ENCODE results near the gene OPN4.
"Not testable (repeated sequence)": the region's sequence is repeated elsewhere in the genome, so short reads cannot be mapped to it uniquely, and the experiment has no call there.

OPN4 gene

GRCh38 chr10:86614853-86615252 is 39.5 kb upstream of the OPN4 start:
- H3K27ac ChIP-seq (replicated peaks), result no peak overlapping the region
- H3K27me3 ChIP-seq (ENCODE audit: insufficient read depth, poor library complexity, severe bottlenecking), result no peaks in the 10 kb centered on the region
- TF ChIP-seq POLR2AphosphoS5 (IDR thresholded peaks at IDR 0.05; ENCODE audit: low read depth) (no peak), GABPA (IDR thresholded peaks at IDR 0.05; ENCODE audit: low read depth) (no peak), SPI1 (IDR thresholded peaks at IDR 0.05; ENCODE audit: borderline replicate concordance, low read depth) (no peak), CTCF (IDR thresholded peaks at IDR 0.05; ENCODE audit: insufficient read depth, low read length) (no peak), REST (IDR thresholded peaks at IDR 0.05; ENCODE audit: insufficient replicate concordance, low read depth) (no peak)
- no peak for DNase-seq (ENCODE audit: low read depth in 1 of 2, low spot score in 1 of 2)
- no peak overlapping the region for H3K4me3 ChIP-seq (replicated peaks; ENCODE audit: insufficient read depth, low read length)

GRCh38 chr10:86617278-86617677 is 37.1 kb upstream of the OPN4 start:
- H3K27ac ChIP-seq (replicated peaks); H3K27me3 ChIP-seq (ENCODE audit: insufficient read depth, poor library complexity, severe bottlenecking); H3K4me3 ChIP-seq (replicated peaks; ENCODE audit: insufficient read depth, low read length): not testable (repeated sequence)

GRCh38 chr10:86628311-86628710 is 26.0 kb upstream of the OPN4 start:
- TF ChIP-seq SPI1 (IDR thresholded peaks at IDR 0.05; ENCODE audit: borderline replicate concordance, low read depth) (no peak), GABPA (IDR thresholded peaks at IDR 0.05; ENCODE audit: low read depth) (no peak), CTCF (IDR thresholded peaks at IDR 0.05; ENCODE audit: insufficient read depth, low read length) (no peak), REST (IDR thresholded peaks at IDR 0.05; ENCODE audit: insufficient replicate concordance, low read depth) (no peak), POLR2AphosphoS5 (IDR thresholded peaks at IDR 0.05; ENCODE audit: low read depth) (no peak)
- DNase-seq (ENCODE audit: low read depth in 1 of 2, low spot score in 1 of 2), result no peak
- Histone ChIP-seq H3K4me3 (replicated peaks; ENCODE audit: insufficient read depth, low read length) (no peak overlapping the region), H3K27ac (replicated peaks) (no peak overlapping the region), H3K27me3 (ENCODE audit: insufficient read depth, poor library complexity, severe bottlenecking) (peaks cover 8% of the 10 kb centered on the region)

More at GRCh38 chr10:86617278-86617677, 37.1 kb upstream of the OPN4 start:
- not testable (repeated sequence) for DNase-seq (ENCODE audit: low read depth in 1 of 2, low spot score in 1 of 2)

- no peak for DNase-seq (ENCODE audit: low read depth in 1 of 2, low spot score in 1 of 2)
- peaks cover 3% of the 10 kb centered on the region for H3K27me3 ChIP-seq (ENCODE audit: insufficient read depth, poor library complexity, severe bottlenecking)
- H3K4me3 ChIP-seq (replicated peaks; ENCODE audit: insufficient read depth, low read length), result no peak overlapping the region
- TF ChIP-seq SPI1 (IDR thresholded peaks at IDR 0.05; ENCODE audit: borderline replicate concordance, low read depth) (no peak), REST (IDR thresholded peaks at IDR 0.05; ENCODE audit: insufficient replicate concordance, low read depth) (no peak), POLR2AphosphoS5 (IDR thresholded peaks at IDR 0.05; ENCODE audit: low read depth) (no peak), CTCF (IDR thresholded peaks at IDR 0.05; ENCODE audit: insufficient read depth, low read length) (no peak), GABPA (IDR thresholded peaks at IDR 0.05; ENCODE audit: low read depth) (no peak)
- no peak overlapping the region for H3K27ac ChIP-seq (replicated peaks)
These were observed 24.3 kb upstream of the OPN4 start for GRCh38 chr10:86630079-86630478.

Measured in HL-60 (cell line).